WTC11 (cell line): Measurements from ENCODE around the gene GABRB2. TPM values are rescaled to one million over a fixed set of nuclear protein-coding genes. Genes with fewer than 3 reads are reported as not detected.

ENCODE experiments used
- ATAC-seq: fragments of 200-7000 bp; cut with Tn5 transposase; 2 replicates; pipeline ENCODE4 v1.10.0; 2021; ENCODE audit warnings: mild to moderate bottlenecking, moderate library complexity
- CTCF ChIA-PET: fragments of 300-600 bp; sonication (Branson Sonifier 250); formaldehyde crosslinking; loops from one replicate; lab custom pipeline; 2021; ENCODE audit warnings: antibody characterized with exemption; lab: Charles Lee
- POLR2A ChIA-PET: fragments of 350-600 bp; sonication (Branson Sonifier 250); formaldehyde crosslinking; loops from one replicate; lab custom pipeline; 2021; ENCODE audit warnings: antibody characterized with exemption; lab: Charles Lee
- DNase-seq: peaks from one replicate; pipeline ENCODE4 v3.0.0; 2021; ENCODE audit warnings: low spot score
- H3K27ac Mint-ChIP-seq: 2 replicates; pipeline ENCODE4 v1.8.0; 2021; ENCODE audit warnings: mixed read lengths
- H3K27me3 Mint-ChIP-seq: 2 replicates; pipeline ENCODE4 v1.8.0; 2021; ENCODE audit warnings: low read depth, mild to moderate bottlenecking, moderate library complexity, mixed read lengths
- H3K36me3 Mint-ChIP-seq: 2 replicates; pipeline ENCODE4 v1.8.0; 2021; ENCODE audit warnings: mixed read lengths
- H3K4me1 Mint-ChIP-seq: 2 replicates; pipeline ENCODE4 v1.8.0; 2022; ENCODE audit warnings: mixed read lengths
- H3K4me3 Mint-ChIP-seq: 2 replicates; pipeline ENCODE4 v1.8.0; 2021; ENCODE audit warnings: mild to moderate bottlenecking, moderate library complexity, mixed read lengths
- H3K9me3 Mint-ChIP-seq: 2 replicates; pipeline ENCODE4 v1.8.0; 2021; ENCODE audit warnings: mixed read lengths
- AFF4 ChIP-seq: sonication (generic); formaldehyde crosslinking; IDR thresholded peaks from 2 replicates; pipeline ENCODE4 v1.8.1; 2023; ENCODE audit warnings: mild to moderate bottlenecking, missing genetic modification reagents, borderline replicate concordance
- AR ChIP-seq: fragments of 250-450 bp; sonication (Bioruptor Pico); IDR thresholded peaks from 2 replicates; pipeline ENCODE4 v1.9.0; 2021; ENCODE audit warnings: mild to moderate bottlenecking
- ATF1 ChIP-seq: sonication (generic); formaldehyde crosslinking; IDR thresholded peaks from 2 replicates; pipeline ENCODE4 v1.8.1; 2023; ENCODE audit warnings: mild to moderate bottlenecking, moderate library complexity, missing genetic modification reagents
- E2F1 ChIP-seq: sonication (generic); formaldehyde crosslinking; IDR thresholded peaks from 2 replicates; pipeline ENCODE4 v1.8.0; 2022; ENCODE audit warnings: mild to moderate bottlenecking, missing genetic modification reagents
- FOXK1 ChIP-seq: sonication (generic); formaldehyde crosslinking; IDR thresholded peaks from 2 replicates; pipeline ENCODE4 v1.8.0; 2022; ENCODE audit warnings: mild to moderate bottlenecking, moderate library complexity, missing genetic modification reagents
- KAT7 ChIP-seq: sonication (generic); formaldehyde crosslinking; IDR thresholded peaks from 2 replicates; pipeline ENCODE4 v1.8.1; 2023; ENCODE audit warnings: missing genetic modification reagents, mild to moderate bottlenecking, borderline replicate concordance
- MXD4 ChIP-seq: fragments of 250-450 bp; sonication (Bioruptor Pico); IDR thresholded peaks from 2 replicates; pipeline ENCODE4 v1.8.0; 2021; ENCODE audit warnings: mild to moderate bottlenecking, moderate library complexity, borderline replicate concordance
- NFYB ChIP-seq: sonication (generic); formaldehyde crosslinking; conservative IDR thresholded peaks from 2 replicates; pipeline ENCODE4 v1.8.0; 2022; ENCODE audit warnings: low read depth, missing genetic modification reagents
- NR2C2 ChIP-seq: sonication (generic); formaldehyde crosslinking; IDR thresholded peaks from 2 replicates; pipeline ENCODE4 v1.8.0; 2022; ENCODE audit warnings: mild to moderate bottlenecking, missing genetic modification reagents
- NR3C1 ChIP-seq: sonication (generic); formaldehyde crosslinking; conservative IDR thresholded peaks from 2 replicates; pipeline ENCODE4 v1.8.1; 2023; ENCODE audit warnings: low read depth, mild to moderate bottlenecking, missing genetic modification reagents
- OVOL2 ChIP-seq: fragments of 250-450 bp; sonication (Bioruptor Pico); IDR thresholded peaks from 2 replicates; pipeline ENCODE4 v1.9.0; 2021; ENCODE audit warnings: mild to moderate bottlenecking, borderline replicate concordance
- PRRX2 ChIP-seq: fragments of 250-450 bp; sonication (Bioruptor Pico); IDR thresholded peaks from 2 replicates; pipeline ENCODE4 v1.8.0; 2021; ENCODE audit warnings: mild to moderate bottlenecking
- RELA ChIP-seq: sonication (generic); formaldehyde crosslinking; IDR thresholded peaks from 2 replicates; pipeline ENCODE4 v1.8.1; 2022; ENCODE audit warnings: missing genetic modification reagents, mild to moderate bottlenecking, borderline replicate concordance
- TCF7 ChIP-seq: sonication (generic); formaldehyde crosslinking; IDR thresholded peaks from 2 replicates; pipeline ENCODE4 v1.8.0; 2022; ENCODE audit warnings: mild to moderate bottlenecking, low read depth, missing genetic modification reagents, moderate library complexity
- USF1 ChIP-seq: sonication (generic); formaldehyde crosslinking; IDR thresholded peaks from 2 replicates; pipeline ENCODE4 v1.8.0; 2022; ENCODE audit warnings: mild to moderate bottlenecking, missing genetic modification reagents
- ZBTB43 ChIP-seq: sonication (generic); formaldehyde crosslinking; IDR thresholded peaks from 2 replicates; pipeline ENCODE4 v1.8.1; 2023; ENCODE audit warnings: mild to moderate bottlenecking, missing genetic modification reagents
- total RNA-seq: library from RNA; stranded (reverse); gene quantifications from 3 replicates; pipeline ENCODE4 v1.2.3, GENCODE V29; 2021
- TF ChIP-seq, protein P1 (sequence below): sonication (generic); formaldehyde crosslinking; IDR thresholded peaks from 2 replicates; pipeline ENCODE4 v1.8.1; 2022; ENCODE audit warnings: mild to moderate bottlenecking, moderate library complexity, missing genetic modification reagents
- TF ChIP-seq, protein P2 (sequence below): sonication (generic); formaldehyde crosslinking; conservative IDR thresholded peaks from 2 replicates; pipeline ENCODE4 v1.8.1; 2022; ENCODE audit warnings: mild to moderate bottlenecking, missing genetic modification reagents

The GABRB2 gene
- total RNA-seq, 1 experiment from 2014 or later: 0.79 TPM

DNA sequence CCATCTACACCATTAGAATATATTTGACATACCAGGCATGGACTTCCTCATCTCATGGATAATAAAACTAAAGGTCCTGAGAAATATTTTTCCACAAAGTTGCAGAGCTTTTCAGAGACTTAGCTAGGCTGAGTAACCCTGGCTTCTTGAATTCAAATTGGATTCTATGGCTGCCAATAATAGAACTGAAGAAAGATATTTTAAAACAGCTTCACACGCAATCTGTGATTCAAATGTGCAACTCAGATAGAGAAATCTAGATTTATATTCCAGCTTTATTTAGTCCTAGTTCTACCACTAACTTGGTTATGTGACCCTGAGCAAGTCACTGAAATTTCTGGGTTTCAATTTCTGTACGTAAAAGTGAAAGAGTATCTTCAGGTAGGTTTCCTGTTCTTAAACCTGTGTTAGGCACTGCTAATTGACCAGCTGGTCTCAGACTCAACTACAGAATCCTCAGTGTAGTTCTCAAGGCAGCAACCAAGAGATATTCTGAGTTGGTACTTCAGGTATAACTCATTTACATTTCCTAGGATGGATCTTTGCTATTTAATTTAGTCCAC, 235.3 kb downstream of the GABRB2 start:
- Mint-ChIP-seq H3K9me3 (peaks cover 22% of the 10 kb centered on the region), H3K27ac (no peak overlapping the region), H3K36me3 (peaks cover 2% of the 10 kb centered on the region; the same call in 1 of the 2 replicates), H3K4me1 (no peaks in the 10 kb centered on the region), H3K27me3 (no peaks in the 10 kb centered on the region), H3K4me3 (no peak overlapping the region)
- POLR2A ChIA-PET: no interaction called here
- ATAC-seq: no peak
- no peak for DNase-seq
- no peak for TF ChIP-seq OVOL2
- no peak for TF ChIP-seq FOXK1 (CRISPR knock-in tag)
- CTCF ChIA-PET: no interaction called here

GRCh38 chr5:161306351-161306995, 240.1 kb downstream of the GABRB2 start:
- H3K4me1 Mint-ChIP-seq: no peaks in the 10 kb centered on the region
- ATAC-seq (no peak), DNase-seq (no peak)
- H3K9me3 Mint-ChIP-seq: peaks cover 22% of the 10 kb centered on the region
- no peak overlapping the region for H3K27ac Mint-ChIP-seq
- TF ChIP-seq E2F1 (no peak), NR2C2 (CRISPR knock-in tag) (no peak), MXD4 (CRISPR knock-in tag) (no peak), TCF7 (CRISPR knock-in tag) (no peak), PRRX2 (CRISPR knock-in tag) (no peak), NR3C1 (no peak), AR (CRISPR knock-in tag) (no peak), RELA (no peak), KAT7 (CRISPR knock-in tag) (no peak), ZBTB43 (CRISPR knock-in tag) (no peak), ATF1 (CRISPR knock-in tag) (no peak), NFYB (CRISPR knock-in tag) (no peak), OVOL2 (no peak), USF1 (CRISPR knock-in tag) (no peak), AFF4 (CRISPR knock-in tag) (no peak)
- TF ChIP-seq, protein P1, sequence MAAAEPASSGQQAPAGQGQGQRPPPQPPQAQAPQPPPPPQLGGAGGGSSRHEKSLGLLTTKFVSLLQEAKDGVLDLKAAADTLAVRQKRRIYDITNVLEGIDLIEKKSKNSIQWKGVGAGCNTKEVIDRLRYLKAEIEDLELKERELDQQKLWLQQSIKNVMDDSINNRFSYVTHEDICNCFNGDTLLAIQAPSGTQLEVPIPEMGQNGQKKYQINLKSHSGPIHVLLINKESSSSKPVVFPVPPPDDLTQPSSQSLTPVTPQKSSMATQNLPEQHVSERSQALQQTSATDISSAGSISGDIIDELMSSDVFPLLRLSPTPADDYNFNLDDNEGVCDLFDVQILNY: no peak
- TF ChIP-seq, protein P2, sequence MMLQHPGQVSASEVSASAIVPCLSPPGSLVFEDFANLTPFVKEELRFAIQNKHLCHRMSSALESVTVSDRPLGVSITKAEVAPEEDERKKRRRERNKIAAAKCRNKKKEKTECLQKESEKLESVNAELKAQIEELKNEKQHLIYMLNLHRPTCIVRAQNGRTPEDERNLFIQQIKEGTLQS (CRISPR knock-in tag): no peak
- H3K27me3 Mint-ChIP-seq: no peaks in the 10 kb centered on the region
- POLR2A ChIA-PET: no interaction called here
- H3K36me3 Mint-ChIP-seq: peaks cover 2% of the 10 kb centered on the region; the same call in 1 of the 2 replicates
- CTCF ChIA-PET: no interaction called here
- H3K4me3 Mint-ChIP-seq: no peak overlapping the region
